GM19240 (cell line): ENCODE results near the gene NEDD8.

Experiments
- DNase-seq: peaks from one replicate; pipeline ENCODE4 v3.0.0; 2011; ENCODE audit warnings: low spot score; ENCODE audit not compliant: insufficient read length

The NEDD8 gene

DNA sequence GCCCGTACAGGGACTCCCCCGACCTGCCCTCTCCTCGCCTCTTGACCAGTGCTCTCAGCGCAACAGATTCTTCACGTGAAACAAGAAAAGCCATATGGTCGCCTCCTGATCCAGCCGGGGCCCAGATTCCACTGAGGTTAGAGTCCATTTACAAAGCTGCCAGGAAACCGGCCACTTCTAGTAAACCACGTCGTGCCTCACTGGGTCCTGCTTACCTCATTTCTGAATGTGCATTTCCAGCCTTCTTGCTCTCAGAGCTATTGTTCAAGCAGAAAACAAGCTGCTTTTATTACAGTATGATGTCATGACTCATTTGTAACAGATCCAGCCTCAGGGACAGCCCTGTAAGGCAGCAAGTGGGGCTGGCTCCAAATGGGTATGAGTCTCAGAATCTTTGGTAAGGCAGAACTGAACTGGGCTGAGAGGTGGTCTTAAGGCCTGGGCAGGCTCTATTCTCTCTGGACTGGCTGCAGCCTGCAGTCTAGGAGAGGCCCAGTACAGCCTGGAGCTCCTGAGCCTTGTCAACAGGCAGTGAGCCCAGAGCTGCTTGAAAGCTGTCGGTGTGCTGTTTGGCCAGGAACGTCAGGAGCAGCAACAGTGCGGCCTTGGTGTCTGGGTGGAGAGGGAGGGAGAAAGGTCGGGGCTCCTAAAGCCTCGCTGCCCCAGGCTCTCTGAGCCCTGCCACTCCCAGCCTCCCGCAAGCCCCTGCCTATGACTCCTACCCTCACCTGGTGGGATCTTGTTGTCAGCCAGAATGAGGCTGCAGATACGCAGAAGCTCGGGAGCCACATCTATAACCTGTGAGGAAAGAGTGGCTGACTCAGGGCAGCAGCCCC is 52.0 kb downstream of the NEDD8 start:
- DNase-seq: no peak

DNA sequence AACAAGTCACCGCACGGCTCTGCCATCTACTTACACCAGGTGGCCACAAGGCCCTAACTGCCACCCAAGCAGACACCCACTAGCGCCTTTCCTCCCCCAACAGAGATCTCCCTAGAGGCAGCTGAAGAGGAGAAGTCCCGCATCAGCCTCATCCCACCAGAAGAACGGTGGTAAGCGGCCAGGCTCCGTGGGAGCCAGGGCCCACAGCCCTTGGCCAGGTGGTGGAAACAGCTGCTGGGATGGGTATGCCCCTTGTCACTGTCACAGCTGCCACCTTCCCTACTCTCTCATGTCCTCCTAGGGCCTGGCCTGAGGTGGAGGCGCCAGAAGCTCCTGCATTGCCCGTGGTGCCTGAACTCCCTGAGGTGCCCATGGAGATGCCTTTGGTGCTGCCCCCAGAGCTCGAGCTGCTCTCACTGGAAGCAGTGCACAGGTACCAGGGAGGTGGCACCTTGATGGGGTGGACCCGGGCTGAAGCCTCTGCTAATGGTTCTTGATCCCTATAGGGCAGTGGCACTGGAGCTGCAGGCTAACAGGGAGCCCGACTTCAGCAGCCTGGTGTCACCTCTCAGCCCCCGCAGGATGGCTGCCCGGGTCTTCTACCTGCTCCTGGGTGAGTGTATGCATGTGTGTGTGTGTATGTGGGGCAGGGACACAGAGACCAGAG is 52.7 kb downstream of the NEDD8 start:
- DNase-seq: no peak

DNA sequence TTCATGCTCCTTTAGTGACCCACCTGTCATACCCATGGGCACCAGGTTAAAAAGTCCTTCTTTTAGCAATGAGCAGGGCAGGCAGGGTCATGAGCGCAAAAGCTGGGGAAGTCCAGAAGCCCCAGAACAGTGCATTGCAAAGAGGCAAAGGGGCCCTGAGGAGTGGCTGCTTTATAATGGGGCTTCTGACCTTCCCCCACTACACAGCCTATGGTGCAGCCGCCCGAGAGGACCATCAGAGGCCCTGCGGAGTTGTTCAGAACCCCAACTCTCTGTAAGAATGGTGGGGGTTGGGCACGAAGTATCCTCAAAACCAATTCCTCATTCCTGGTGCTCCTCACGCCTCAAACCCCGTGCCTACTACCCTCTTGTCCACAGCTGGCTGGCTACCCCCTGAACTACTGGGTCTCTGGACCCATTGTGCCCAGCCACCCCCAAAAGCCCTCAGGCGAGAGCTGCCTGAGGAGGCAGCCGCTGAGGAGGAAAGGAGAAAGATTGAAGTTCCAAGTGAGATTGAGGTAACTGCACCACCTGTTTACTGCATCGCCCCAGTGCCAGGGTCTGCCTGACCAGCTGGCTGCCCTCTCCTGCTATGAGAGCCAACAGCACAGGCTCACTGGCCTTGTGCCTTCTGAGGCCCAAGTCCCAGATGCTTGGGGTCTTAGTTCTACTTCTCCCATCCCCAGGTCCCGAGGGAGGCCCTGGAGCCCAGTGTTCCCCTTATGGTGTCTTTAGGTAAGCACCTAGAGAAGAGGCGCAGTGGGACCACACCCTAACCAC is 53.6 kb downstream of the NEDD8 start:
- no peak for DNase-seq

DNA sequence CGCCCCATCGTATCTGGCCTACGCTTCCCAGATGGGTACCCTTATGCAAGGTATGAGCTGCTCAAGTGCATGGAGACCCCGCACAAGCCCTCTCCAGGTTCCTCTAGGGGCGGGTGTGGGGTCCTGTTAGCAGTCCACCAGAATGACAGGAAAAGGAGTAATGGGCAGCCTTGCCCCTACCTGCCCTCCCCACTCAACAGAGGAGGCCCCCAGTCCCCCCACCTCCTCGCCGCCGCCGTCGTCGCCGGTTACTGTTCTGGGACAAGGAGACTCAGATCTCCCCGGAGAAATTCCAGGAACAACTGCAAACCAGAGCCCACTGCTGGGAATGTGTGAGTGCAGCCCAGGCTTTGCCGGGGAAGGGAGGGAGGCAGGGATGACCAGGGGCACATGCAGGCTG is 54.3 kb downstream of the NEDD8 start:
- no peak for DNase-seq

DNA sequence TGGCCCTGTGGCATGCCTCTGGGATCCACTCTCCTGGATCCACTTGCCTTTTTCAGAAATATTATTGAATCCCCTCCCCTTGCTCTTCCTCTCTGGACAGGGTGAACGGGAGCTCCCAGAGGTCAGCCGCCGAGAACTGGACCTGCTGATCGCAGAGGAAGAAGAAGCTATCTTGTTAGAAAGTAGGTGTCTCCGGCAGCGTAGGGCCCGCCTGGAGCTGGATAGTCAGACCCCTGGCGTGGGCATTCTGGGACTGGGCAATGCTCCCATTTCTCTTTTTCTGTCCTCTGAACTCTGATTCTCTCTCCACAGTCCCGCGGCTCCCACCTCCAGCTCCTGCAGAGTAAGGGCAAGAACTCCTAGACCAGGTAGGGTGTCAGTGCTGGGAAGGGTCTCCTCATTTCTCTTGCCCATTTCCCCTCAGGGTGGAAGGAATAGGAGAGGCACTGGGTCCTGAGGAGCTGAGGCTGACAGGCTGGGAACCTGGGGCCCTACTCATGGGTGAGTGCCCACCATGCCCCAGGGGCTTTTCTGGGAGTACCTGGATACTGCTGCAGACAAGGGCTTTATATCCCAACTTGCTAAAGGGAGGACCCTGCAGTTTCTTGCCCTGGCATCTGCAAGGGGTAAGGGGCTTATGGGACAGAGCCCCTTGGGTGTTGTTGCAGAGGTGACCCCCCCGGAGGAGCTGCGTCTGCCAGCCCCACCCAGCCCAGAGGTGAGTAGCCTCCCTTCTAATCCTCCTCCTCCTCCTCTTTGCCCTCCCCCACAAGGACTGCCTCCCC is 54.9 kb downstream of the NEDD8 start:
- no peak for DNase-seq

DNA sequence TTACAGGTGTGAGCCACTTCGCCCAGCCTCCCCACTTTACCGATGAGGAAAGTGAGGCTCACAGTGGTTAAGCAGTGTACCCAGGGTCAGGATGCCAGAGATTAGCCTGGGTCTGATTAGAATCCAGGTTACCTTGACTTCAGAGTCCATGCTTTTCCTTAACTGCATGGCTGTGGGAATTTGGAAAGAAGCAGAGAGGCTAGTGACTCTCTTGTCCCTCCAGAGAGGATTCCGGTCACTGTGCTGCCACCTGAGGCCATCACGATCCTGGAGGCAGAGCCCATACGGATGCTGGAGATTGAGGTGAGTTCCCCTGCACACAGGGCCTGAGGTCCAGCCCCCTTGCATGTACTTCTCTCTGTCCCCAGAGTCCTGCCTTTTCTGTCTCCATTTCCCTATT is 55.6 kb downstream of the NEDD8 start:
- no peak for DNase-seq

DNA sequence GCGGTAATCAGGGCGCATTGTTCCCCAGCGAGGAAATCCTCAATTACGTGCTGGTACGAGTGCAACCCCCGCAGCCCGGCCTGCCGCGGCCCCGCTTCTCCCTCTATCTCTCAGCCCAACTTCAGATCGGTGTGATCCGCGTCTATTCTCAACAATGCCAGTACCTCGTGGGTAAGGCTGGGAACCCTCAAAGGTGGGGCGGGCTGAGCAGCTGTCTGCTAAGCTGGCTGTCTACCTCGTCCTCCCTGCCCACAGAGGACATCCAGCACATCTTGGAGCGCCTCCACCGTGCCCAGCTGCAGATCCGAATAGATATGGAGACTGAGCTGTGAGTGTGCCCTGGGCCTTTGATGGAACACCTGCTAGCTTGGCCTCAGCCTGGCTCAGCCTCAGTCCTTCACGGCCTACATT is 59.3 kb downstream of the NEDD8 start:
- no peak for DNase-seq

DNA sequence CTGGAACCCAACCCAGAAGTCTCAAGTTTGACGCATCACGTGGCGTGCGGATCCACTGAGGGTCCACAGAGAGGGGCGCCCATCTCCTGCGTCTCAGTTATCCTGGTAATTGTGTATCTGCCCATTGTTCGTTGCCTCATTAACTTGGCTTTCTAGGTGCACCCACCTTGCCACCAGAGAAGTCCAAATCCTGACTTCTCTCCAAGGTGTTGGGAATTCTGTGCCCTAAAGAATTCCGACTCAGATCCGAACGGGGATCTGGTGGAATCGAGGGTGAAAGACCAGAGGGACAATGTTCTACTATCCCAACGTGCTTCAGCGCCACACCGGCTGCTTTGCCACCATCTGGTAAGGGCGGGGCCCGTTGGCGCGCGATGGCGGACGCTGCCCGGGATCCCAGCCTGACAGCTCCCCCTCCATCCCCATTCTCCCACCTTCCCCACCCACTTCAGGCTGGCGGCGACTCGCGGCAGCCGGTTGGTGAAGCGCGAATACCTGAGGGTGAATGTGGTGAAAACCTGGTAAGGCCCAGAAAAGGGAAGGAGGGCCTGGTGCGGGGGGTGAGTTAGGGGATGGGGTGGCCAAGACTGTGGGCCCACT is 59.8 kb downstream of the NEDD8 start:
- DNase-seq: no peak

DNA sequence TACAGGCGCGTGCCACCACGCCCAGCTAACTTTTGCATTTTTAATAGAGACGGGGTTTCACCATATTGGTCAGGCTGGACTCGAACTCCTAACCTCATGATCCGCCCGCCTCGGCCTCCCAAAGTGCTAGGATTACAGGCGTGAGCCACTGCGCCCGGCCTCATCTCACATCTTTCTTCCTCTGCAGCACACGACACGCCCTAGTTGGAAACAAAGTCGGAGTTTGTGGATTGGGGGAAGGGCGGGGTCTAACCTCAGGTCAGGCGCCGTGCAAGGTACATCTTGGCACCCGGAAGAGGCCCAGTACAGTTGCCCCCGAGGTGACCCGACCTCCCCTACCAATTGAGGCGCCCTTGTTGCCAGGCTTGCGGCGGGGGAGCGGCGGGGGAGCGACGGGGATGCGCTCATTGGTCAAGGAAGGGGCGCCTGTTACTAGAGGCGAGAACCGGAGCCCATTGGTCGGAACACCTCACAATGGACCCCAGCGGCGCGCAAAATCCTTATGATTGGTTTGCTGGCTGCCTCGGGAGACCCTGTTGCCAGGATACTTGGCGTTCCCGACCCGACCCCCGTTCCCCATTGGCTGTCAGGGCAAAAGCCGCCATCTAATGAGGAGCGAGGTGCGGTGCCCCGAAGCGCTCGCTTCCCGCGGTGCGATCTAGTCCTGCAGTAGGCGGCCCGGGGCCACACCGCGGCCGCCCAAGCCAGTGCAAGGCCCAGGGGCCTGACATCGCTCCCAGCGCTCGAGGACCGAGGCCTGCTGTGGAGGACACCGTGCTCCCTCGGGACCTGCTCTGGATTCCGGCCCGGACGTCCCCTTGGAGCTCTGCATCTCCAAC is 60.5 kb downstream of the NEDD8 start, which contains the start of gene REC8:
TSS of gene REC8 (plus strand) at position 659 of the 839 bp plus-strand sequence. CDS start 473 bp downstream, outside the sequence.
- peak; percentile 95 for DNase-seq

DNA sequence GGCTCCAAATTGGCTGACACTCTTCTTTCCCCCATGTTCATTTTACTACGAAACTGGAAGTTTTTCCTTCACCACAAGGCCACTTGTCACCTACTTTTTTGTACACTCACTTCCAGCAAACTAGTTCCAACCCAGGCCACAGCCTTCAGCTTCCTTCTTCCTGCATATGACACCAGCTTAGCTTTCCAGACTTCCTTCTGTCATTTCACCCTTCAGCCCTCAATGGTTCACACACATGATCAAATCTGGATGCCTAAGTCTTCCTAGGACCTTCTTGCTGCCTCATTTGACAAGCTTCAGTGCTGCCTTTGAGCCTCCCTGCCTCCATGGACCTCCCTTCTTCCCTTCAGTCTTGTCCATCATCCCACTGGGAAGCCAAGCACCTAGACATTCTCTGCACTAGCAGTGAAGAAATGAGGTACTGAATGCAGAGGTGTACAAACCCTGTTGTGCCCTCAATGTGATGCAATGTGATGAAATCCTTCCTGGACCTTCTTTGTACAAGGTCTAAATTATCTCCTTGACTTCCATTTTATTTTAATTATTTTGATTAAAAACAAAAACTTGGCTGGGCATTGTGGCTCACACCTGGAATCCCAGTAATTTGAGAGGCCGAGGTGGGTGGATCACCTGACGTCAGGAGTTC is 64.6 kb downstream of the NEDD8 start:
- DNase-seq: no peak
